ENCODE measurements around the gene SERPINA3. TPM values are rescaled to one million over a fixed set of nuclear protein-coding genes. Genes with fewer than 3 reads are reported as not detected.

The SERPINA3 gene
- total and polyA plus RNA-seq, 10 of the 15 experiments (the other 5 are each of a cell fraction or from before 2014, with no cell fraction given): 2.2 TPM; not detected in 9

GRCh38 chr14:94665544-94665943 lies 53.4 kb downstream of the SERPINA3 start (continued):
- TF ChIP-seq ZBTB11 (CRISPR knock-in tag; IDR thresholded peaks at IDR 0.05) (no peak), HDAC2 (IDR thresholded peaks at IDR 0.05) (no peak), STAT1 (conservative IDR thresholded peaks at IDR 0.05) (no peak)

GRCh38 chr14:94670692-94671285 lies 58.6 kb downstream of the SERPINA3 start:
- no TSS peak for BruUV-seq (replicated peaks)
- TF ChIP-seq NFIC (IDR thresholded peaks at IDR 0.05; ENCODE audit: low read depth, low read length) (no peak), EED (IDR thresholded peaks at IDR 0.05; ENCODE audit: low read depth) (no peak), SKIL (IDR thresholded peaks at IDR 0.05; ENCODE audit: low read depth, poor library complexity, severe bottlenecking) (no peak), REST (IDR thresholded peaks at IDR 0.05; ENCODE audit: low read depth, low read length) (no peak), NRF1 (conservative IDR thresholded peaks at IDR 0.05; ENCODE audit: low read depth, low read length) (no peak), HDGF (IDR thresholded peaks at IDR 0.05) (no peak), KLF5 (IDR thresholded peaks at IDR 0.05; ENCODE audit: partially characterized antibody) (no peak), HCFC1 (IDR thresholded peaks at IDR 0.05; ENCODE audit: low read length) (no peak)

More at GRCh38 chr14:94670692-94671285, 58.6 kb downstream of the SERPINA3 start:
- no peak overlapping the region for H2AFZ ChIP-seq (ENCODE audit: control insufficient read depth, low read depth, low read length)
- no peaks in the 10 kb centered on the region for H3K36me3 ChIP-seq (ENCODE audit: control insufficient read depth in 2 of 2, insufficient read depth in 2 of 2, low read length in 1 of 2)
- CTCF ChIA-PET: no interaction called here
- no peak overlapping the region for H3K4me2 ChIP-seq (ENCODE audit: control insufficient read depth, insufficient read depth)
- H3K9me3 ChIP-seq (replicated peaks; ENCODE audit: control insufficient read depth, insufficient read depth, low read length): no peaks in the 10 kb centered on the region
- H3K27ac ChIP-seq (ENCODE audit: control insufficient read depth, insufficient read depth): no peak overlapping the region
- FAIRE-seq (no peak), DNase-seq (ENCODE audit: low read depth, low spot score) (no peak), ATAC-seq (no peak)
- H3K79me2 ChIP-seq (ENCODE audit: control insufficient read depth, insufficient read depth, low read length): no peaks in the 10 kb centered on the region
- intact Hi-C loops (cut with micrococcal nuclease; ENCODE audit: unreplicated experiment) (no loop called here), in situ Hi-C loops (cut with MboI) (no loop called here)
- H3K9ac ChIP-seq (ENCODE audit: control insufficient read depth, insufficient read depth, low read length): no peak overlapping the region
- SMC1A ChIA-PET (ENCODE audit: uncharacterized antibody, unreplicated experiment): no interaction called here
- WGBS (ENCODE audit: insufficient coverage, insufficient replicate concordance, low lambda C conversion rate, missing lambda C conversion rate): 24% methylated on average over 11 of the region's 11 CpGs
- no peaks in the 10 kb centered on the region for H3K4me1 ChIP-seq (ENCODE audit: control insufficient read depth, insufficient read depth, low read length)
- RAD21 ChIA-PET (ENCODE audit: unreplicated experiment): no interaction called here
- no peak overlapping the region for H3K4me3 ChIP-seq
- POLR2A ChIA-PET: no interaction called here
- H4K20me1 ChIP-seq (ENCODE audit: control insufficient read depth, insufficient read depth): no peaks in the 10 kb centered on the region
- H3K27me3 ChIP-seq (replicated peaks in 1 of 2; ENCODE audit: control insufficient read depth in 2 of 2, insufficient read depth in 2 of 2, low read length in 1 of 2): peaks cover 0 to 3% of the 10 kb centered on the region in 2 experiments; a peak in 1 of 4 replicates

Measured in GM12878 (cell line).